ENCODE measurements around the gene ZSCAN30. TPM values are rescaled to one million over a fixed set of nuclear protein-coding genes. Genes with fewer than 3 reads are reported as not detected.
A peak's percentile ranks its signal among the peaks of the same experiment; 100 is the strongest.

The ZSCAN30 gene
- total RNA-seq, 1 experiment from 2014 or later, result 21.9 TPM

DNA sequence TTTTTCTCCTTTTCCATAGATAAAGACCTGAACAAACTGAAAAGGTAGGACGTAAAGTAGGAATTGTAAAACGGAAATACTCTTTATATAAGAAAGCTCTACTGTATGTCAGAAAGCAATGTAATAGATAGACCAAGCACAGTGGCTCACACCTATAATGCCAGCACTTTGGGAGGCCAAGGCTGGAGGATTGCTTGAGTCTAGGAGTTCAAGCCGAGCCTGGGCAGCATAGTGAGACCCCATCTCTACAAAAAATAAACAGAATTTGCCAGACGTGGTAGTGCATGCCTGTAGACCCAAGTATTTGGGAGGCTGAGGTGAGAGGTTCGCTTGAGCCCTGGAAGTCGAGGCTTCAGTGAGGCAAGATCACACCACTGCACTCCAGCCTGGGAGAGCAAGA lies 41.6 kb downstream of the ZSCAN30 start:
- Mint-ChIP-seq H3K9me3 (peaks cover 5% of the 10 kb centered on the region), H3K27me3 (ENCODE audit: low read depth) (no peaks in the 10 kb centered on the region), H3K4me3 (no peak overlapping the region), H3K4me1 (no peaks in the 10 kb centered on the region), H3K27ac (no peak overlapping the region), H3K36me3 (peaks cover 74% of the 10 kb centered on the region)
- CTCF ChIA-PET, result no interaction called here
- TF ChIP-seq, protein P1, sequence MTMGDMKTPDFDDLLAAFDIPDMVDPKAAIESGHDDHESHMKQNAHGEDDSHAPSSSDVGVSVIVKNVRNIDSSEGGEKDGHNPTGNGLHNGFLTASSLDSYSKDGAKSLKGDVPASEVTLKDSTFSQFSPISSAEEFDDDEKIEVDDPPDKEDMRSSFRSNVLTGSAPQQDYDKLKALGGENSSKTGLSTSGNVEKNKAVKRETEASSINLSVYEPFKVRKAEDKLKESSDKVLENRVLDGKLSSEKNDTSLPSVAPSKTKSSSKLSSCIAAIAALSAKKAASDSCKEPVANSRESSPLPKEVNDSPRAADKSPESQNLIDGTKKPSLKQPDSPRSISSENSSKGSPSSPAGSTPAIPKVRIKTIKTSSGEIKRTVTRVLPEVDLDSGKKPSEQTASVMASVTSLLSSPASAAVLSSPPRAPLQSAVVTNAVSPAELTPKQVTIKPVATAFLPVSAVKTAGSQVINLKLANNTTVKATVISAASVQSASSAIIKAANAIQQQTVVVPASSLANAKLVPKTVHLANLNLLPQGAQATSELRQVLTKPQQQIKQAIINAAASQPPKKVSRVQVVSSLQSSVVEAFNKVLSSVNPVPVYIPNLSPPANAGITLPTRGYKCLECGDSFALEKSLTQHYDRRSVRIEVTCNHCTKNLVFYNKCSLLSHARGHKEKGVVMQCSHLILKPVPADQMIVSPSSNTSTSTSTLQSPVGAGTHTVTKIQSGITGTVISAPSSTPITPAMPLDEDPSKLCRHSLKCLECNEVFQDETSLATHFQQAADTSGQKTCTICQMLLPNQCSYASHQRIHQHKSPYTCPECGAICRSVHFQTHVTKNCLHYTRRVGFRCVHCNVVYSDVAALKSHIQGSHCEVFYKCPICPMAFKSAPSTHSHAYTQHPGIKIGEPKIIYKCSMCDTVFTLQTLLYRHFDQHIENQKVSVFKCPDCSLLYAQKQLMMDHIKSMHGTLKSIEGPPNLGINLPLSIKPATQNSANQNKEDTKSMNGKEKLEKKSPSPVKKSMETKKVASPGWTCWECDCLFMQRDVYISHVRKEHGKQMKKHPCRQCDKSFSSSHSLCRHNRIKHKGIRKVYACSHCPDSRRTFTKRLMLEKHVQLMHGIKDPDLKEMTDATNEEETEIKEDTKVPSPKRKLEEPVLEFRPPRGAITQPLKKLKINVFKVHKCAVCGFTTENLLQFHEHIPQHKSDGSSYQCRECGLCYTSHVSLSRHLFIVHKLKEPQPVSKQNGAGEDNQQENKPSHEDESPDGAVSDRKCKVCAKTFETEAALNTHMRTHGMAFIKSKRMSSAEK (CRISPR knock-in tag; IDR thresholded peaks at IDR 0.05; ENCODE audit: borderline replicate concordance), result no peak
- TF ChIP-seq TP53 (CRISPR knock-in tag; IDR thresholded peaks at IDR 0.05) (no peak), ZNF121 (CRISPR knock-in tag; IDR thresholded peaks at IDR 0.05) (peak; percentile 89), ZNF671 (CRISPR knock-in tag; IDR thresholded peaks at IDR 0.05) (no peak)
- TF ChIP-seq, protein P2, sequence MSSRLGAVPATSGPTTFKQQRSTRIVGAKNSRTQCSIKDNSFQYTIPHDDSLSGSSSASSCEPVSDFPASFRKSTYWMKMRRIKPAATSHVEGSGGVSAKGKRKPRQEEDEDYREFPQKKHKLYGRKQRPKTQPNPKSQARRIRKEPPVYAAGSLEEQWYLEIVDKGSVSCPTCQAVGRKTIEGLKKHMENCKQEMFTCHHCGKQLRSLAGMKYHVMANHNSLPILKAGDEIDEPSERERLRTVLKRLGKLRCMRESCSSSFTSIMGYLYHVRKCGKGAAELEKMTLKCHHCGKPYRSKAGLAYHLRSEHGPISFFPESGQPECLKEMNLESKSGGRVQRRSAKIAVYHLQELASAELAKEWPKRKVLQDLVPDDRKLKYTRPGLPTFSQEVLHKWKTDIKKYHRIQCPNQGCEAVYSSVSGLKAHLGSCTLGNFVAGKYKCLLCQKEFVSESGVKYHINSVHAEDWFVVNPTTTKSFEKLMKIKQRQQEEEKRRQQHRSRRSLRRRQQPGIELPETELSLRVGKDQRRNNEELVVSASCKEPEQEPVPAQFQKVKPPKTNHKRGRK (CRISPR knock-in tag; IDR thresholded peaks at IDR 0.05; ENCODE audit: borderline replicate concordance), result no peak
- POLR2A ChIA-PET, result no interaction called here
- DNase-seq (ENCODE audit: low spot score) (no peak), ATAC-seq (no peak)

DNA sequence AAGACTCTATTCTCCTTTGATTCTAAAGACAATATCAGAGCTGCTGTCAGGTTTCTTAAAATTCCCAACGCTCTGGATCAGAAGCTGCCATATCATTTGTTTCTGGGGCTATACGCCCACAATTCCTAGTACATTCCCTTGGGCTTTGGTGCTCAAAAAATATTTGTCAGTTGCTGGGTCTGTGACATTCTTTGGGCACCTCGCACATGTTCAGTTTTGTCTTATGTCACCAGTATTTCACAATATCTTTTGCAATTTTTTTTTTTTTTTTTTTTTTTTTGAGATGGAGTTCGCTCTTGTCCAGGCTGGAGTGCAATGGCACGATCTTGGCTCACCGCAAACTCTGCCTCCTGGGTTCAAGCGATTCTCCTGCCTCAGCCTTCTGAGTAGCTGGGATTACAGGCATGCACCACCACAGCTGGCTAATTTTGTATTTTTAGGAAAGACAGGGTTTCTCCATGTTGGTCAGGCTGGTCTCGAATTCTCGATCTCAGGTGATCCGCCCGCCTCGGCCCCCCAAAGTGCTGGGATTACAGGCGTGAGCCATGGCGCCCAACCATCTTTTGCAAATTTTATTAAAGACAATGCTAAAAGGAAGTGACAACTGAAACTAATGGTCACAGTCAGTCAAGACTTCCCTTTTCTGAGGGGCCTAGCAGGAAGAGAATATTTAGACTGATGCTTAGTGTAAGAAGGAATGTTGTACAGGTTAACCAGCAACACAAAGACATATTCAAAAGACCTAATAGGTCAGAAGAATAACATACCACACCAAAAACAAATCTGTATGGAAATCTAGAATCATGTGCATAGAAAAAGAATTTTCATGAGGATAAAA lies 42.4 kb downstream of the ZSCAN30 start:
- DNase-seq (ENCODE audit: low spot score) (no peak), ATAC-seq (no peak)
- TF ChIP-seq, protein P3, sequence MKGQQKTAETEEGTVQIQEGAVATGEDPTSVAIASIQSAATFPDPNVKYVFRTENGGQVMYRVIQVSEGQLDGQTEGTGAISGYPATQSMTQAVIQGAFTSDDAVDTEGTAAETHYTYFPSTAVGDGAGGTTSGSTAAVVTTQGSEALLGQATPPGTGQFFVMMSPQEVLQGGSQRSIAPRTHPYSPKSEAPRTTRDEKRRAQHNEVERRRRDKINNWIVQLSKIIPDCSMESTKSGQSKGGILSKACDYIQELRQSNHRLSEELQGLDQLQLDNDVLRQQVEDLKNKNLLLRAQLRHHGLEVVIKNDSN (CRISPR knock-in tag; IDR thresholded peaks at IDR 0.05), result no peak
- TF ChIP-seq TP53 (CRISPR knock-in tag; IDR thresholded peaks at IDR 0.05) (no peak), JAZF1 (CRISPR knock-in tag; IDR thresholded peaks at IDR 0.05) (no peak), ZNF317 (CRISPR knock-in tag; IDR thresholded peaks at IDR 0.05; ENCODE audit: borderline replicate concordance, low read depth) (no peak), NFYB (CRISPR knock-in tag; conservative IDR thresholded peaks at IDR 0.05; ENCODE audit: low read depth) (no peak), NFATC4 (CRISPR knock-in tag; IDR thresholded peaks at IDR 0.05) (no peak)
- TF ChIP-seq, protein P4, sequence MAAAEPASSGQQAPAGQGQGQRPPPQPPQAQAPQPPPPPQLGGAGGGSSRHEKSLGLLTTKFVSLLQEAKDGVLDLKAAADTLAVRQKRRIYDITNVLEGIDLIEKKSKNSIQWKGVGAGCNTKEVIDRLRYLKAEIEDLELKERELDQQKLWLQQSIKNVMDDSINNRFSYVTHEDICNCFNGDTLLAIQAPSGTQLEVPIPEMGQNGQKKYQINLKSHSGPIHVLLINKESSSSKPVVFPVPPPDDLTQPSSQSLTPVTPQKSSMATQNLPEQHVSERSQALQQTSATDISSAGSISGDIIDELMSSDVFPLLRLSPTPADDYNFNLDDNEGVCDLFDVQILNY (CRISPR knock-in tag; IDR thresholded peaks at IDR 0.05), result no peak
- TF ChIP-seq, protein P5, sequence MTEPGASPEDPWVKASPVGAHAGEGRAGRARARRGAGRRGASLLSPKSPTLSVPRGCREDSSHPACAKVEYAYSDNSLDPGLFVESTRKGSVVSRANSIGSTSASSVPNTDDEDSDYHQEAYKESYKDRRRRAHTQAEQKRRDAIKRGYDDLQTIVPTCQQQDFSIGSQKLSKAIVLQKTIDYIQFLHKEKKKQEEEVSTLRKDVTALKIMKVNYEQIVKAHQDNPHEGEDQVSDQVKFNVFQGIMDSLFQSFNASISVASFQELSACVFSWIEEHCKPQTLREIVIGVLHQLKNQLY (CRISPR knock-in tag; IDR thresholded peaks at IDR 0.05), result no peak
- TF ChIP-seq, protein P6, sequence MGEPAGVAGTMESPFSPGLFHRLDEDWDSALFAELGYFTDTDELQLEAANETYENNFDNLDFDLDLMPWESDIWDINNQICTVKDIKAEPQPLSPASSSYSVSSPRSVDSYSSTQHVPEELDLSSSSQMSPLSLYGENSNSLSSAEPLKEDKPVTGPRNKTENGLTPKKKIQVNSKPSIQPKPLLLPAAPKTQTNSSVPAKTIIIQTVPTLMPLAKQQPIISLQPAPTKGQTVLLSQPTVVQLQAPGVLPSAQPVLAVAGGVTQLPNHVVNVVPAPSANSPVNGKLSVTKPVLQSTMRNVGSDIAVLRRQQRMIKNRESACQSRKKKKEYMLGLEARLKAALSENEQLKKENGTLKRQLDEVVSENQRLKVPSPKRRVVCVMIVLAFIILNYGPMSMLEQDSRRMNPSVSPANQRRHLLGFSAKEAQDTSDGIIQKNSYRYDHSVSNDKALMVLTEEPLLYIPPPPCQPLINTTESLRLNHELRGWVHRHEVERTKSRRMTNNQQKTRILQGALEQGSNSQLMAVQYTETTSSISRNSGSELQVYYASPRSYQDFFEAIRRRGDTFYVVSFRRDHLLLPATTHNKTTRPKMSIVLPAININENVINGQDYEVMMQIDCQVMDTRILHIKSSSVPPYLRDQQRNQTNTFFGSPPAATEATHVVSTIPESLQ (CRISPR knock-in tag; IDR thresholded peaks at IDR 0.05), result no peak
- Mint-ChIP-seq H3K9me3 (no peaks in the 10 kb centered on the region), H3K27ac (no peak overlapping the region), H3K27me3 (ENCODE audit: low read depth) (no peaks in the 10 kb centered on the region), H3K36me3 (peaks cover 76% of the 10 kb centered on the region), H3K4me3 (no peak overlapping the region), H3K4me1 (peaks cover under 1% of the 10 kb centered on the region; the same call in 1 of the 2 replicates)
- POLR2A ChIA-PET, result no interaction called here
- CTCF ChIA-PET, result no interaction called here
